Measurements from ENCODE around the gene STK40. TPM values are rescaled to one million over a fixed set of nuclear protein-coding genes. Genes with fewer than 3 reads are reported as not detected.

STK40 gene
- total and polyA plus RNA-seq, 9 of the 15 experiments (the other 6 are each of a cell fraction or from before 2014, with no cell fraction given): 0.69 to 94.3 (median 39.1) TPM

DNA sequence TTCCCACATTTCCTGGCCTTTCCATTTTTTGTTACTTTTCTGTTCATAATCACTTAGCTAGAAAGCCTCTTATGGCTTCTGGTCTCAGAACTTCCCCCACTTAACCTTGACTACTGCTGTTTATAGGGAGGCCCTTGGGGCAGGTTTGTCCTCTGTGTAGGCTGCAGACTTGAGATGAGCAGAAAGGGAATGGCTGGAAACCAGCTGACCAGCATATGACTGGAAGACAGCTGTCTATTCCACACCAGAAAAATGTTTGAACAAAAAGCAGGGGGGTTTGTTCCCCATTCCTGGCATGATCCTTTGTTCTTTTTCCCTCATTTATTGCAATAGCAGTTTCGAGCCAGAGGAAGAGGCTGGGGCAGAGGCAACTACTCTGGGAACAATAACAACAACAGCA, 84.5 kb downstream of the STK40 start:
- Histone ChIP-seq H3K36me3 (ENCODE audit: control insufficient read depth, insufficient read depth, low read length) (peaks cover 88% of the 10 kb centered on the region), H3K27me3 (ENCODE audit: control insufficient read depth in 2 of 2, insufficient read depth in 2 of 2, low read length in 2 of 2) (no peaks in the 10 kb centered on the region), H3K4me1 (replicated peaks in 1 of 2; ENCODE audit: control insufficient read depth in 2 of 2, insufficient read depth in 2 of 2, low read length in 2 of 2) (peaks cover 0 to 6% of the 10 kb centered on the region in 2 experiments; a peak in 3 of 5 replicates), H3K27ac (ENCODE audit: extremely low read depth, low read depth, low read length) (no peak overlapping the region), H2AFZ (ENCODE audit: low read depth, low read length) (no peak overlapping the region), H3K79me2 (ENCODE audit: control insufficient read depth, insufficient read depth, low read length) (no peaks in the 10 kb centered on the region), H3K9me1 (ENCODE audit: control insufficient read depth, insufficient read depth, low read length) (no peaks in the 10 kb centered on the region), H3K9me3 (replicated peaks; ENCODE audit: control insufficient read depth, insufficient read depth, low read depth, low read length) (no peaks in the 10 kb centered on the region), H3K9ac (ENCODE audit: insufficient read depth in 1 of 2, low read depth in 2 of 2, low read length in 2 of 2) (no peak overlapping the region), H4K20me1 (replicated peaks; ENCODE audit: control insufficient read depth, insufficient read depth, low read length) (peaks cover 4% of the 10 kb centered on the region; the same call in 1 of the 2 replicates), H3K4me2 (ENCODE audit: insufficient read depth, low read length) (no peak overlapping the region), H3K4me3 (no peak overlapping the region)
- DNase-seq (ENCODE audit: extremely low read depth in 1 of 4, low spot score in 3 of 4) (no peak), ATAC-seq (no peak), FAIRE-seq (no peak)
- 92% methylated on average over 1 of the region's 1 CpG for WGBS (ENCODE audit: insufficient coverage, low coverage, missing lambda C conversion rate)
- BruUV-seq (replicated peaks): no TSS peak
- POLR2A ChIA-PET: interaction anchor here (0.6 to 1.5 kb wide), 3 partner anchors 11 to 124 kb away, joined by 3 to 10 read pairs (median 3); no protein-coding TSS in a partner anchor
- CTCF ChIA-PET (ENCODE audit: low intra/inter-chr PET ratio): no interaction called here
- no peak for TF ChIP-seq CBX5 (IDR thresholded peaks at IDR 0.05; ENCODE audit: borderline replicate concordance, low read depth)
- TF ChIP-seq E2F3 (CRISPR knock-in tag; IDR thresholded peaks at IDR 0.05): no peak
- TF ChIP-seq CREB1 (IDR thresholded peaks at IDR 0.05): no peak
- TF ChIP-seq CREB1 (CRISPR knock-in tag; IDR thresholded peaks at IDR 0.05): no peak
- TF ChIP-seq, protein P1, sequence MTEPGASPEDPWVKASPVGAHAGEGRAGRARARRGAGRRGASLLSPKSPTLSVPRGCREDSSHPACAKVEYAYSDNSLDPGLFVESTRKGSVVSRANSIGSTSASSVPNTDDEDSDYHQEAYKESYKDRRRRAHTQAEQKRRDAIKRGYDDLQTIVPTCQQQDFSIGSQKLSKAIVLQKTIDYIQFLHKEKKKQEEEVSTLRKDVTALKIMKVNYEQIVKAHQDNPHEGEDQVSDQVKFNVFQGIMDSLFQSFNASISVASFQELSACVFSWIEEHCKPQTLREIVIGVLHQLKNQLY (CRISPR knock-in tag; conservative IDR thresholded peaks at IDR 0.05): no peak
- TF ChIP-seq JUN (IDR thresholded peaks at IDR 0.05; ENCODE audit: borderline replicate concordance, low read depth, low read length): no peak
- TF ChIP-seq JUN (CRISPR knock-in tag; IDR thresholded peaks at IDR 0.05; ENCODE audit: borderline replicate concordance): no peak
- no peak for TF ChIP-seq ARID1B (IDR thresholded peaks at IDR 0.05)
- no peak for TF ChIP-seq RBBP5 (IDR thresholded peaks at IDR 0.05; ENCODE audit: borderline replicate concordance, insufficient read depth, low read length, poor library complexity, severe bottlenecking)
- no peak for TF ChIP-seq CREM (IDR thresholded peaks at IDR 0.05; ENCODE audit: low read depth)
- no peak for TF ChIP-seq ELF2 (CRISPR knock-in tag; IDR thresholded peaks at IDR 0.05)
- intact Hi-C loops (cut with micrococcal nuclease) (no loop called here), in situ Hi-C loops (cut with MboI) (no loop called here)
